Activated CD8-positive, alpha-beta memory T cell treated with anti-CD3 and anti-CD28 coated beads, Interleukin-2, amount 50 U/mL, for 4 hours (primary cell): ENCODE measurements around the gene LRRFIP1.
"Not testable (repeated sequence)": the region's sequence is repeated elsewhere in the genome, so short reads cannot be mapped to it uniquely, and the experiment has no call there.

Experiments used
- DNase-seq: peaks from one replicate; pipeline ENCODE4 v3.0.0-alpha.2; 2020

LRRFIP1 gene

DNA sequence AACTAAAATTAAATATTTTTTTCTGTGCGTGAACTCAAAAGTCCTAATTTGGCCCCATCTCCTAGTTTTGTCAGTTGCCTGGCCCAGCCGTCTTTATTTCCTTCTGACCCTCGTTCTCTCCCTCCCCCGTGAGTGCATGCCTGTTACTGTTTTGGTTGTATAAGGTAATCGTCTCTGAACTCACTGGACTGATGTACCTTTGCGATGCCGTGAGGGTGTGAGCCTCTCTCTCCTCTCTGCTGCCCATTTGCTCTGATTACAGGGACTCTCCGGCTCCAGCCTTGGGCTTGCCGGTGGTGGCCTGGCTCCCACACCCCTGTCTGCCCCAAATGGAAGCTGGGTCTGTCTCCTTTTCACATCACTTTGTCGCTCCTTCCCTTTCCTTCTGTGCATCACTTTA, 104.7 kb downstream of the LRRFIP1 start:
- no peak for DNase-seq

DNA sequence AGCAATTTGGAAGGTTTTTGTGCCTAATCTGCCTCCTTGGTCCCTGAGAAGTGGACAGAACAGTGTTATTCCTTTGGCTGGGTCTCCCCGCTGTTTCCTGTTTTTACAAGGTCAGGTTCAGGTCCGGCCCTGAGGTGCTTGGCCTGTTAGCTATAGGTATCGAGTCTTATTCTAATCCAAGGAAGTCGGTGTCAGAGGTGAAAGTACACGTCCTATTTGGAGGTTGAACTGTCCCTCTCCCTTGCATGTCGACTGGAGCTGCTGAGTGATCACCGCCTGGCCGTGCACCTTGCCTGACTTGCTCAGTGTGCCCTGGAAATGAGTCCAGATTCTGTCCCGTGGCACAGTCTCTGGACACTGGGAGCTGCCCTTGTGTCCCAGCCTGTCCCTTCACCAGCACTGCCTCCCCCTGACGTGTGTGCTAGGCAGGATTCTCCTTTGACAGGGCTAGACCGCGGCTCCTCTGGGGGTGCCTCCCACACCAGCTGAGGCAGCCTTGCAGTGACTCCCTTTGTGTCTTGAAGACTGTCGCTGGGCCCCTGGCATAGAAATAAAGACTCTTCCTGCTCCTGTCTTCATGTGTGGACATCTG, 105.5 kb downstream of the LRRFIP1 start:
- DNase-seq: no peak

DNA sequence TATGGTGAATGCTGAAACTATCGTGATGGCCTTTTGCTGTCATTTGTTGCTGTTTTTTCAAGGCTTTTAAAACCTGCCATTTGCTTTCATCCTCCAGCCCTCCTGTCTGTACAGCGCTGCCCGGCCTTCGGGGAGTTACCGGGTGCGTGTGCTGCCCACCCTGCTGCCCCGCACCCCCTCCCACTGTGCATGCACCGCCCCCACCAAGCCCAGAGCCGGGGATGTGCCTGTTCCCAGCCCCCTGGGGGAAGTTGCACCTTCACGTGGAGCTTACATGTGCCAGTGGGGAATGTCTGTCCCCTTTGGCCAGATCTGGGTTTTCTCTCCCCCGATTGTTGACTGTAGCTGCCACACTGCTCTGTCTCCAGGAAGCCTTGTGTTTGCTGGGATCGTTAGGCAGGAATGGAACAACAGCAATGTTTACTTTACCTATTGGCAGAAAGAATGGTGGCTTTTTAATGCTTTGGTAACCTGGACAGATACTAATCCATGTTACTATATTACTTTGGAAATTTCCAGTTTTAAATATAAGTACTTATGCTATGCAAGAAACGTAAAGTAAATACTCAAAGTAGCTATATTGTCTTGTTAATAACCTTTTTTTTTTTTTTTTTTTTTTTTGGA, 106.4 kb downstream of the LRRFIP1 start:
- no peak for DNase-seq

DNA sequence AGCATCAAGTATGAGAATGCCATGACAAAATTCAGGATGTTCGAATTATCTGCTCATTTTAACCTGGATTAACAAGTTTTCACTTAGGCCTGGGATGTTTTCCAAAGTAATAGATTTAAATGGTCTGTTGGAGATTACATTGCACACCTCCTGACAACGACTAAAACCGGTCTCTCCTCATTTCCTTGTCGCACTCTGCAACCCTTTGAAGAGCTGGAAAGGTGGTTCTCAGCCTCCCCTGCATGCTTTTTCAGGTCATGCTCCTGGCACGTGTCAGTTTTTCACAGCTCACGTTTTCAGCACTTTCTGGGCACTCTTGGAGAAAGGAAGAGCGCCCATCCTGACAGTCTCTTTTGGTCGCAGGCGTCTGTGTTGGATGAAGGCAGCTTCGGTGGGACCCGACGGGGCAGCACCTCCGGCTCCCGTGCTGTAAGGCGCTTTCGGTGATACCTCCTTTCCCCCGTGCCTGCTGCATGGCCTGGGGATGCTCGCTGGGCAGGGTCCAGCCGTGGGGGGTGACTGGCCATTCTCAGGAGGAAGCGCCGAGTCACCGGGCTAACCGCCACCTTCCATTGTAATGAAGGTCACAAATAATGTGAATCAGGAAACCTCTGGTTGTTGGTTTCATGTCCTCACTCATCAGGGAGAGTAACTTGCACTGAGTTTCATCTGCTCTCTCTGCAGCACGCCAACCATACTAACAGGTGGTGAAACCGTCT, 107.7 kb downstream of the LRRFIP1 start:
- no peak for DNase-seq

DNA sequence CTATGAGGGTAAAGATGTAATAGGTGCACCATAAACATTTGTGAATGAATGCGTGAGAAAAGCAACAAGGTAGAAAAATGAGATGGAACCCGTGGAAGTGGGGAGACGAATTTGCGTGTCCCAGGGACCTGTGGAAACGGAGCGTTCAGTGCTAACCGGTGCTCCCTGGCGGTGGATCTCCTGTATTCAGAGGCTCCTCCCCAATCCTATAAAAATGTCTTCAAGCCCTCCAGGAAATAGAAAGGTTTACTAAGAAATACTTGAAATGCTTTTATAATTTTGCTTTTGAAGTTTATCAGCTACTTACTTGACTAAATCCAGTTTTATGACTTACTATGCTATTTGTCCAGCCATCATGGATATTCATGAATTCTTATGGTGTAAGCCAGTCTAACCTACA, 108.4 kb downstream of the LRRFIP1 start:
- DNase-seq: no peak

DNA sequence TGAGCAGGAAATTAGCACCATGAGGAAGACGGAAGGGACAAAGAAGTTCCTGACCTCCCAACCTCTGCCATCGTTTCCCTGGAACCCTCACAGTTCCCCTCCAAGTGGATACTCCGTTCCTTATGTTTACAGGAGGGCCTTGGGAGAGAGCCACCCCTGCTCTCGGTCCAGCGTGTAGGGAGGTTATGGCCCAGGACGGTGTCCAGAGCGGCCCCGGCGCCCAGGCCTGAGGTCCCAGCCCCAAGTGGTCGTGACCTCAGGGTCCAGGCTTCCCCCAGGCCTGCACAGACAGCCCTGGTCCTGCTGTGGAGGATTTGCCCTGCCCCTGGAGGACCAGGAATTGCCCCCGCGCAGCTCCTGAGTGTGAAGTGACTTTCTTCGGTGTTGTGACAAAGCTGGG, 109.4 kb downstream of the LRRFIP1 start:
- DNase-seq: no peak

DNA sequence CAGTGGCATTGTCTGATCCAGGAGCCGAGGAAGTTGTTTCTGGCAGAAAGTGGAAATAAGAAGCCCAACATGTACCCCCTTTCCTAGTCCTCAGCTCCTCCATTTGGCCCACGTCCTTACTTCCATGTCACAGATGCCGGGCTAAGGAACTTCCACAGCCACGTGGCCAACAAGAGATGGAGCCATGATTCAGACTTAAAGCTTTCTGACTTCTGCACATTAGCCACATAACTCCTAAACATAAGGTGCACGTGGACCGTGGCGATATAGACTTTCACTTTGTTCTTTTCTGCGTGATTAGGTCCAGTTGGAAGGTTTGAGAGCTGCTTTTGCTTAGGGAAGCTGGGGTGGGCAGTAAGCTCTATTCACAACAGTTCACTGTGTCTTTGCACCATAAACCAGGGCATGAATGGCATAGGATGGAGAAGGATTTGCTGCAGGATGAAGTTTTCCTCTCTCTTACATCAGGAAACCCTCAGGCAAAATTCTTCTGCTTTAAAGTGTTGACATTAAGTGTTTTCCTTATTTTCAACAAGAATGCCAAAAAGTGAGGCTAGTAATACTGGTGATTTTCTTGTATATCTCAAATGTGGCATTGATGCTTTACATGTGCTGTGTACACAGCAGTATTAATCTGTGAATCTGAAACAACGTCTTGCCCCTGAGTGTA, 109.9 kb downstream of the LRRFIP1 start:
- no peak for DNase-seq

DNA sequence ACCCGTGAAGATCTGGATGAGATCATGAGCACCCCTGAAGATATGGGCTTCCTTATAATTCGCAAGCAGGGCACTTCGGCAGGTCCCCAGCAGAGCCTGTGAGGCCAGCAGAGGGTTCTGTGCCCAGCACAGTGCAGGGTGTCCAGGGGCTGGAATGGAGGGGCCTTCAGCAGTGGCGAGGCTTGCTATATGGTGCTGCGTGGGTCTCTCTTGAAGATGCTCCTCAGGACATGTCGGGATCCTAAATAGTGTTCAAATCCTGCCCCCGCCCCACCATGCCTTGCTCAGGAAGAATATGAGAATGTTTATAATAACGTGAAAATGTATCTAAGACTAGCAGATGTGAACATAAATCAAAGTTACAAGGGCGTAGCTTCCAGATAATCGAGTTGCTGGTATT, 110.9 kb downstream of the LRRFIP1 start:
- no peak for DNase-seq

DNA sequence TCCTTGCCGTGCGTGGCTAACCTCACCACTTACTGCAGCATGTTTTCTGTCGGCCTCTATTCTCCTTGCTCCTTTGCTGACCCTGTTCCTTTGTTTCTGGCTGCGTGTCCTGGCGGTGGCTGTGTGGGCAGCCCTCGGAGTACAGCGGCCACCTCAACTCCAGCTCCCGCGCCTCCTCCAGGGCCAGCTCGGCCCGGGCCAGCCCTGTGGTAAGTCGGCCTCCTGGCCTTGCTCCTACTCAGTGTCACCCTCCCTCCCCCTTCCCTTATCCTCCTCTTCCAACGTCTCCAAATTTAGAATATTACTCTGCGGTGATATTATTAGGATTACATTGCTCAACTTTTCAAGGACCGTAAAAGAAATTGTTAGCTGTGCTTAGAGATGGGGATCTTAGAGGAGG, 111.7 kb downstream of the LRRFIP1 start:
- DNase-seq: no peak

DNA sequence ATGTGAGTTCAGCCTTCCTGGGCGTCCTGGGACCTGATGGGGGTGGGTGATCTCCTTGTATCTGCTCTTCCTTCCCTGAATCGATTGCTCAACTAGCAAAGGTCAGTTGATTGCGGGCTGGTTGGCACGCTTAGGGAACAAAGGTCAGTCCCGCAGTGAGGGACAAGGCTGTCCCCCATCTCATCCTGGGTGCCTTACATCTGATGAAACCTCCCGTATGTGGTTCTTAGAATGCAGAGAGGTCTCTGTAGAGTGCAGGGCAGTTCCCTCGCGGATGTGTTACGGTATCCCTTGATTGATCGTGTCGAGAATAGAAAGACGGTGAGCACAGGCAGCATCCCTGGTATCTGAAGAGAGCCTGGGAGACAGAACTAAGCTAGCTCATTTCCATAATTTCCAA, 114.8 kb downstream of the LRRFIP1 start:
- DNase-seq: no peak

DNA sequence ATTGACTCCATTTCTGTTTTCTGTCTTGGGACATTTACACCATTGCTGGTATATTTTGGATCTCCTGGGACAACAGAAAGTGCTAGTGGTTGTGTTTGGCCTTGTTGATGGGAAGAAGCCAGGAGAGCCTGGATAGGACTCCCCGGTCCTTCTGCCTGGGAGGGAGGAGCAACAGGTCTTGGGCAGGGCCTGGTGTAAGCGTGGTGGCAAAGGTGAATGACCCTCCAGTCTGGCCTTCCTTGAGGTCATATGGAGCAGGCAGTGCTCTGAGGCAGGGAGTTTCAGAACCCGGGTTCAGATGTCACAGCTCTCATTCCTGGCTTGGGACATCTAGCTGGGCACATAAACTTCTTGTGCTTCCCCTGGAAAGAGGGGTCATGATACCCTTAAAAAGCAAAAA, 115.2 kb downstream of the LRRFIP1 start:
- no peak for DNase-seq

DNA sequence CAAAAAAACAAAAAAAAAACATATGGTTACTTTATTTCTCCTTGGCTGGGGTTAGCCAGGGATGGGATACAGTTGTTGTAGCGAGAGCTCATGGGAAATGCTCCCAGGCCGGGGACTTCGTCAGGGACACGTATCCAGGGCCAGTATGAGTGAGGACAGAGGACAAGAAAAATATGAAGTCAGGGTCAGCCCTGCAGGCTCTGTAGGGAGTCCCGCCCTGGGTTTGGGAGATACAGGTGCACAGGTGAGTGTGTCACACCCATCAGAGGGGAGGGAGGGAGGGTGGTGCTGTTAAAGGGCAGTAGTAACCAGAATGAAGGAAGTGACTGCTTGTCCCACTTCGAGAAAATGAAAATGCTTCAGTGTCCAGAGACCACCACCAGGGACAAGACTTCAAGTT, 115.6 kb downstream of the LRRFIP1 start:
- no peak for DNase-seq

DNA sequence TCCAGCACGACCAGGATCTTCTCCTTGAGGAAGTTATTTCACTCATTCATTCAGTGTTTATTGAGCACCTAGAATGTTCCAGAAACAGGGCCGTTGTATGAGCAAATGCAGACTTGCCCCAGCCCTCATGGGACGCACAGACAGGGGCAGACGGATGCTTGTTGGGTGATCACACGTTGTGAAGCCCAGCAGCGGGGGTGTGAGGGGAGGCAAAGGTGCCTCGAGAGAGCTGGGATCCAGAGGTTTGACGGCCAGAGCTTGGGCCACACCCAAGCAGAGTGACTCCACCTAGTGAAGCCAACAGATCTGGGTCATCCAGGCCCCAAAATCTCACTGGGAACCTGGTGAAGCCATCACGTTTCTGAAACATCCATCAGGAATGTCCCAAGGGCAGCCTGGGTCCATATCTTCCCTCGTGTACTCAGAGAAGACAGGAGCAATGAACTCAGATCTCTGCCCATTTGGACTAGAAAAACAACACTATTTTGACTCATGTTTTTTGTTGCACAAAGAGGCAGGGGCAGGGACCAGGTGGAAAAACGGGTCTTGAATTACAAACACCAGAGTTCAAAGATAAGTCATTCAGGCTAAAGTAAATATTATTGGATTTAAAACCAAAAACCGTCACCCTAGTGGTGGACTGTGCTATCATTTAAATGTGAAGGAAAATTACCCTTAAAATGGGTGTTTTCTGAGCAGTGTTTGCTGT, 116.3 kb downstream of the LRRFIP1 start:
- DNase-seq: no peak

DNA sequence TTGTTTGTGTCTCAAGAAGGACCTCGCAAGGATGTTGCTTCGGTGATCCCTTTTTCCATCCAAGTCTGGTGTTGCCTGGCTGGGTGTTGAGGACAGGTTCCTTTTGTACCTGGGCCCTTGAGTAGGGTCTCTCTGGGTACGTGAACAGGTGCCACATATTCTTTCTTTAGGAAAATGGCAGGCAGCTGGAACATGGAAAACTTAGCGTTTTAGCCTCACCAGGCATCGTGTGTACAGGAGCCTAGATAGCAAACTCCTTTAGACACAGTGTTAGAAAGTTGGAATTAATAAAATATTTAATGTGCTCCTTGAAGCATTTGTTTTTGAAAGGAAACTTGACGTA, 116.9 kb downstream of the LRRFIP1 start:
- DNase-seq: no peak

DNA sequence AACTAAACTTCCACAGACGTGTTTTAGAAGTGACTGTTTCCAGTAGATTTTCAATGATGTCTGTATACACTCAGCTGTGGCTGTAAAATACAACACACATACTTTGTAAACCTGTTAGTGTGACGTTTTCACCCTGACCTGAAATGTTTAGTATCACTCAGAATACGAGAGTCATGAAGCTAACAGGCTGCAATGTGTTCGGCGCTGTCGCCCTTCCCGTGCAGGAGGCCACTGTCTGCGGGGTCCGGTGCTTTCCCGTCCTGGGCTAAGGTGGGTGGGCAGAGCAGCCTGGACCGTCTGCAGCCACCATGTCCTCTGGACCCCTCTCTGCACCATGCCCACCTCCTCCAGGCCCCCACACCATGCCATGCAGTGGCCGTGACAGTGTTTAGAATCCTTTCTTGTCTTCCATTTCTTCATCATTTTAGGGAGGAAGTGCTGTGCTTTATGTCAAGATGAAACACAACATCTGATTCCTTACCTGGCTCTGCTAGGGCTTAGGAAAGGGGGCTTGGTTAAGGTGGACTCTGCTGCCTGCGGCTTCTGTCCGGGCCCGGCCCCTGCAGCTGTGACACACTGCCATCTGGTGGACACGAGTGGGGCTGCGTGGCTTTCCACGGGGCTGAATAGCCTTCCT, 117.3 kb downstream of the LRRFIP1 start:
- DNase-seq: peak; percentile 81

DNA sequence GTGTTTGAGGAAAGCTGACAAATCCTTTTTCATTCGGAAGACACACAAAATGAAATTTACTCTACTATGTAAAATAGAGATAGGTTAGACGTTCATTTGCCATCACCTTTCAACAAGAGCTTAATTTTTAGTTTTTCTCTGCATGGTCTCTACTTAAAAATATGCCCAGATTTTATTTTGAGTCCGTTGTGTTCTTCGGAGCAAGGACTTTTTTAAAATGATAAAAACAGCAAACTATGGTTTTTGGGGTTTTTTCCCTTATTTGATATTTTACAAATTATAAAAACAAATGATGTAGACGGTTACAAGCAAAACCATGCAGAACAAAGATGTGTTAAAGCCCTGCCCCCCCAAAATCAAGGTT, 117.8 kb downstream of the LRRFIP1 start:
- DNase-seq: no peak

DNA sequence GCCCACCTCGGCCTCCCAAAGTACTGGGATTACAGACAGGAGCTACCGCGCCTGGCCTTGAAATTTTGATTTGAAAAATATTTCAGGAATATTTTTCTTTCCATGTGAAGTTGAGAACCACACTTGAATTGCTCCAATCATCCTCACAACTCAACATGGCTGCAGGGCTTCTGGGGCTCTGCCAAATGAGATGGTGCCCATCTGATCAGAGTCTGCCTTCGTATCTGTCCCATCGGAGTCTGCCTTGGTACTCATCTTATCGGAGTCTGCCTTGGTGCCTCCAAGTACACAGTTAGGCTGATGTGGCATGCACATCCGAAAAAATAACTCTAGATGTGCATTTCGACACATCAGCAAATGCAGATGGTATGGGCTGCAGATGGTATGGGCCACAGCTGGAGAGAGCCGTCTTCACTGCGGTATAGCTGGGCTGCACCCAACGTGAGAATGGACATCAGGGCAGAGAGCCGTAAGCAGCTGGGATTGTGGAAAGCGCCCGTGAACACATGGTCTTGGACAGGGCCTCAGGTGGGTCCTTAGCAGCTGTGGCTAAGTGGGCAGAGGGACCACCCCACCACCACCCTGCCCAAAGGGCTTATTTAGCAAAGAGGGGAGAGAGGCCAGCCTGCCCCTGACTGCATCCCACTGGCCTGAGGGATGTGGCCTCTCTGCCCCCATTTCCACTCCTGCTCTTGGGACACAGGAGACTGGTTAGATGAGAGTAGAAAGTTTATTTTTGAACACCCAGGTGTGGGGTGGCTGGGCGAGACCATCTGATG, 119.1 kb downstream of the LRRFIP1 start:
- DNase-seq: no peak

DNA sequence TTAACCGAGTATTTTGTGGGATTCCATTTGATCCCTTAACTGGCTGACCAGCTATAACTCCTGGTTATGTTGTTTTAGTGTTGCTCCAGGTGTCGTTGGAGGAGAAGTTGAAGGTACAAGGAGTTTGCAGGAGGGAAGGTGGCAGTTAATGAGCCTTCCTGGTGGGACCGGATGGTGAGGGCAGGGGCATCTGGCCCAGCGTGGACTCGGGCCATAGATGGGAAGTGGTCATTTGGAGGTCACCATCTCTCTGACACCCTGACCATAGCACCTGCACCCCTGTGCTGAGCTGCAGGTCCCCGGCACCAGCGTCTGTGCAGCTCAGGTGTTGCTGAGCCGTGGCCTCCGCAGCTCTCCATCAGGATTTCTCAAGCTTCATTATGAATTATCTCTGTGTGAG, 119.8 kb downstream of the LRRFIP1 start:
- no peak for DNase-seq

DNA sequence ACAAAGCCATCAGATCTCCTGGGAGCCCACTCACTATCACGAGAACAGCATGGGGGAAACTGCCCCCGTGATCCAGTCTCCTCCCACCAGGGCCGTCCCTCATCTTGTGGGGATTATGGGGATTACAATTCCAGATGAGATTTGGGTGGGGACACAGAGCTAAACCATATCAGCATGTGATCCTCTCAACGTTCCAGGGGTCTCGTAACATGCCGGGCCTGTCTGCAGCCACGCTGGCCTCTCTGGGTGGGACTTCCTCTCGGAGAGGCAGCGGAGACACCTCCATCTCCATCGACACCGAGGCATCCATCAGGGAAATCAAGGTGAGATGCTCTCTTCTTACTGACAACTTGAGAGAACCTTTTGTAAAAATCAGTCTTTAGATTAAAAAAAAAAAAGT, 121.6 kb downstream of the LRRFIP1 start:
- DNase-seq: no peak

DNA sequence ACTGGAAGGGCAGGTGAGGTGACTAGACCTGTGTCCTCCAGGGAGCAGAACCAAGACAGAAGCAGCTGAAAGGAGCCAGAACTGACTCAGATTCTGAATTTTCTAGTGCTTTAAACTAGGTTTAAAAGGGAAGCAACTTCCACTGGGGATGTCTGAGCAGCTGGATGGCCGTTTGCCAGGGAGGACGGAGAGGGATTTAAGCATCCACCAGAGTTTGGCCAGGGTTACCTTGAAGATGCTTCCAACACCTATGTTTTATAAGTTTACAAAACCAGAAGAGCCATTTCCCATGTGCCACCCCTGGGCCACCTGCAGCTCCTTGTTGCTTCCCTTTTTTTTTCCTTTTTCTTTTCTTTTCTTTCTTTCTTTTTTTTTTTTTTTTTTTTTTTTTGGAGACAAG, 122.6 kb downstream of the LRRFIP1 start:
- DNase-seq: no peak

DNA sequence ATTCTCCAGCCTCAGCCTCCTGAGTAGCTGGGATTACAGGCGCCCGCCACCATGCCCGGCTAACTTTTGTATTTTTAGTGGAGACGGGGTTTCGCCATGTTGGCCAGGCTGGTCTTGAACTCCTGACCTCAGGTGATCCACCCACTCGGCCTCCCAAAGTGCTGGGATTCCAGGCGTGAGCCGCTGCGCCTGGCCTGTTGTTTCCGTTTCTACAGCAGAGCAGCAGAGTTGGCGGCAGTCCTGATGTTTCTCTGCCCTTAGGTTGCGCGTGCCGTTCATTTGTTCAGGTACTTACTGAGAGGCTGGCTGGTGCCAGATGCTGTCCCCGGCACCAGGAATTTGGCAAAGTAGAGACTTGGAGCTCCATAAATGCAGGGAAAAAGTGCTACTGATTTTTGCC, 123.1 kb downstream of the LRRFIP1 start:
- DNase-seq: not testable (repeated sequence)

DNA sequence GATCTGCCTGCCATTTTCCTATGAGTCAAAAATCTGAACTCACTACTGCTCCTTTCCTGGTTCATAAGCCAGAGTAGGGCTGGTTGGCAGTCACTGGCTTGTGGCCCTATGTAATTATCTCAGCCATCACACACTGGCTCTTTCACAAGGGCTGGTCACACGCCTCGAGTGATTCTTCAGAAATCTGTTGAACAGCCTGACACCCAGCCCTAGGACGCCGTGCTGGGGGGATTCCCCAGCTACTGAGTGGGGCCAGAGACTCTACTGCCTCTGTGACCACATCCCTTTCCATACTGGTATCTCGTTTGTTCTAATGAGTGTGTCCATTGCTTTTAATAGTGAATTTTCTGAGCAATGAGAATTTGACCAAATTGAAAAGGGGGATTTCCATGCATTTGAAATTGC, 125.4 kb downstream of the LRRFIP1 start:
- DNase-seq: no peak
